Measurements from ENCODE around the gene LIAS.

DNA sequence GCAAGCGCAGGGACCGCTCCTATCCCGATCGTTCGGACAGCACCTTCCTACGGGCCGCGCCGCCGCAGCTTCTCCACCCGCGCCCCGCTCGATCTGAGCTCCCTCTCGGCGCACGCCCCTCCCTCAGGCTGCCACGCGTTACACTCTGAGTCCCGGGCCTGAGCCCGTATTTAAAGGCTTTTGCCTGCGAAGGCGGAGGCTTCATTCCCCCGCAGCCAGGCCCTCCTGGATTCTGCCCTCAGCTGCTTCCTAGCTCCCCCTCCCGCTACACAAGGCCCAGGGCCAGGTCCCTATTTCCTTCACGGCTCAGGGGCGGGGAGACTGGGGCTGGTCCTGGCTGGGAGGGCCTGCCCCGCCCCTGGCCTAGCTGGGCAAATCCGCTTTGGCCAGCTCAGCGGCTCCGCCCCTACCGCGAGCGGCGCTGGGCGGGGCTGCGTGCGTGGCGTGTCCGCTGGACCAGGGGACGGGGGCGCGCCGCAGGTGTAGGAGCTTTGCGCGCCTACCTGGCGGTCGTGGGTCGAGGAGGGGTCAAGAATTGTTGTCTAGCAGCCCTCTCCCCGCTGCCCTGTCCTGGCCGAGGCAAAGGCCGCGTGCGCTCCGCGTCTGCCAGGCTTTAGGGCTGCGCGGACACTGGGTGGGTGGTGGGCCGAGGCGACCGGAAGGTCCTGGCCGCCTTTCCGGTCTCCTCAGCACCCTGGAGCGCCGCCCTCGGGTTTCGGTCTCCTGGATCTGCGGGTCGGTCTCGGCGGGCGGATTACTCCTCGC, 68.6 kb downstream of the LIAS start, which contains the start of gene UGDH:
- TF ChIP-seq, protein P1, sequence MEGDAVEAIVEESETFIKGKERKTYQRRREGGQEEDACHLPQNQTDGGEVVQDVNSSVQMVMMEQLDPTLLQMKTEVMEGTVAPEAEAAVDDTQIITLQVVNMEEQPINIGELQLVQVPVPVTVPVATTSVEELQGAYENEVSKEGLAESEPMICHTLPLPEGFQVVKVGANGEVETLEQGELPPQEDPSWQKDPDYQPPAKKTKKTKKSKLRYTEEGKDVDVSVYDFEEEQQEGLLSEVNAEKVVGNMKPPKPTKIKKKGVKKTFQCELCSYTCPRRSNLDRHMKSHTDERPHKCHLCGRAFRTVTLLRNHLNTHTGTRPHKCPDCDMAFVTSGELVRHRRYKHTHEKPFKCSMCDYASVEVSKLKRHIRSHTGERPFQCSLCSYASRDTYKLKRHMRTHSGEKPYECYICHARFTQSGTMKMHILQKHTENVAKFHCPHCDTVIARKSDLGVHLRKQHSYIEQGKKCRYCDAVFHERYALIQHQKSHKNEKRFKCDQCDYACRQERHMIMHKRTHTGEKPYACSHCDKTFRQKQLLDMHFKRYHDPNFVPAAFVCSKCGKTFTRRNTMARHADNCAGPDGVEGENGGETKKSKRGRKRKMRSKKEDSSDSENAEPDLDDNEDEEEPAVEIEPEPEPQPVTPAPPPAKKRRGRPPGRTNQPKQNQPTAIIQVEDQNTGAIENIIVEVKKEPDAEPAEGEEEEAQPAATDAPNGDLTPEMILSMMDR (conservative IDR thresholded peaks at IDR 0.05 in 1 of 2, IDR thresholded peaks at IDR 0.05 in 1 of 2; ENCODE audit: extremely low read depth in 1 of 2, insufficient read depth in 1 of 2, low read depth in 1 of 2, low read length in 2 of 2): no peak
- no peak for TF ChIP-seq EZH2 (IDR thresholded peaks at IDR 0.05; ENCODE audit: borderline replicate concordance, low read length)

Measured in mammary epithelial cell (primary cell).